Kidney capillary endothelial cell (primary cell): ENCODE data around the gene TSPAN4.

ENCODE experiments used
- DNase-seq: peaks from one replicate; pipeline ENCODE4 v3.0.0-alpha.2; 2018; ENCODE audit warnings: low spot score

Gene TSPAN4

DNA sequence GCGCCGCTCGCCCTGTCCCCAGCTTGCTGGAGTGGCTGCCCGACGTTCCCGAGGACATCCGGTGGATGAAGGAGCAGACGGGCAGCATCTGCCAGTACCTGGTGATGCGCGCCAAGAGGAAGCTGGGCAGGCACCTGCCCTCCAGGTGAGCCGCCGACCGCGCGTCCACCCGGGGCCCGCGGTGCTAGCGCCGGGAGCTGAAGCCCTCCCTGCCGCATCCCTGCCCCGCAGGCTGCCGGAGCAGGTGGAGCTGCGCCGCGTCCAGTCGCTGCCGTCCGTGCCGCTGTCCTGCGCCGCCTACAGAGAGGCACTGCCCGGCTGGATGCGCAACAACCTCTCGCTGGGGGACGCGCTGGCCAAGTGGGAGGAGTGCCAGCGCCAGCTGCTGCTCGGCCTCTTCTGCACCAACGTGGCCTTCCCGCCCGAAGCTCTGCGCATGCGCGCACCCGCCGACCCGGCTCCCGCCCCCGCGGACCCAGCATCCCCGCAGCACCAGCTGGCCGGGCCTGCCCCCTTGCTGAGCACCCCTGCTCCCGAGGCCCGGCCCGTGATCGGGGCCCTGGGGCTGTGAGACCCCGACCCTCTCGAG lies 18.3 kb upstream of the TSPAN4 start:
- DNase-seq = no peak

- DNase-seq = no peak
Measured at GRCh38 chr11:824942-825341, 17.7 kb upstream of the TSPAN4 start.

- no peak for DNase-seq
Measured at GRCh38 chr11:825366-826226, 17.1 kb upstream of the TSPAN4 start.

GRCh38 chr11:826227-826621 lies 16.4 kb upstream of the TSPAN4 start:
- DNase-seq = no peak

DNA sequence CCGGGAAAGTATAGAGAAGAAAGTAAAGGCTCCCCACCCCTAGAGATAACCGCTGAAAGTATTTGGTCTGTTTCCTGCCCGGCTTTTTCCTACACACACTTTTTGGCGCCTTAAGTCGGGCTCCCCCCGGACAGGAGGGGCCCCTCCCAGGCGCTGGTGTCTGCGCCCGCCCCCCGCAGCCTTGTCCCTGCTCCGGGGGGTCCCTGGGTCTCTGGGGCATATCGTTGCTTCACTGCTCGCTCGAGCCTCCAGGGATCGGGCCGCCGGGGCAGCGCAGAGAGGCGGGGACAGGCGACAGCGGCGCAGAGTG lies 15.9 kb upstream of the TSPAN4 start:
- DNase-seq = no peak

DNA sequence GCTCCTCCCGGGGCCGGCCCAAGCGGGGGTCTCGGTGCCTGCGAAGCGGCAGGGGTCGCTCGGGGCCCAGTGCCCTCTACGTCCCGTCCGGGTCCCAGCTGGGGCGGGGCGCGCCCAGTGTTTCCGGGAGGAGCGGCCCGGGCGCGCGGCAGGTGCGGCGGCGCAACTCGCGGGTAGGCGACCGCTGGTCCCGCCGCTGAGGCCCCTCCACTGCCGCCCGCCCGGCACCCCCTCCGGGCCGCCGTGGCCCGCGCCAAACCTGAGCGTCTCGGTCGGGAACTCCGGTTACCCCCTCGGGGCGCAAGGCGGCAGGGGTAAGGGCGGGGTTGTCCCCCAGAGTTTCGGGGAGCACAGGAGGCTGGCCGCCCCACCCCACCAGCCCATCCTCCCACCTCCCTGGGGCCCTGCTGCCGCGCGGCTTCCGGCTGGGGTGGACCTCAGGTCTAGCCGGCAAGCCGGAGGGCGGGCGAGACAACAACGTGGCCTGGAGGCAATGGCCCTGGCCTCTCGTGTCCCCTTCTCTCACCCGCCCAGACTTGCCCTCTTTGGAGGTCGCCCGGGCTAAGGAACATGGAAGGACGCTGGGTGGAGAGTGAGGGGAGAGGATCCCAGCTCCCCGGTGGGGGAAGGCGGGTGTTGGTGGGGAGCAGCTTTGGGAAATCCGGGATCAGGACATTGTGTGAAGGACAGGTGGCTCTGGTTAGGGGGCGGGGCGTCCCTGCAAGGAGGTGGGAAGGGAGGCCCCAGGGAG lies 15.3 kb upstream of the TSPAN4 start:
- no peak for DNase-seq

GRCh38 chr11:827897-828192 lies 14.8 kb upstream of the TSPAN4 start, which contains the start of gene CRACR2B:
Gene CRACR2B, plus strand, starts transcription at chr11:827919. Its CDS starts 689 bp downstream, at chr11:828608.
- no peak for DNase-seq

DNA sequence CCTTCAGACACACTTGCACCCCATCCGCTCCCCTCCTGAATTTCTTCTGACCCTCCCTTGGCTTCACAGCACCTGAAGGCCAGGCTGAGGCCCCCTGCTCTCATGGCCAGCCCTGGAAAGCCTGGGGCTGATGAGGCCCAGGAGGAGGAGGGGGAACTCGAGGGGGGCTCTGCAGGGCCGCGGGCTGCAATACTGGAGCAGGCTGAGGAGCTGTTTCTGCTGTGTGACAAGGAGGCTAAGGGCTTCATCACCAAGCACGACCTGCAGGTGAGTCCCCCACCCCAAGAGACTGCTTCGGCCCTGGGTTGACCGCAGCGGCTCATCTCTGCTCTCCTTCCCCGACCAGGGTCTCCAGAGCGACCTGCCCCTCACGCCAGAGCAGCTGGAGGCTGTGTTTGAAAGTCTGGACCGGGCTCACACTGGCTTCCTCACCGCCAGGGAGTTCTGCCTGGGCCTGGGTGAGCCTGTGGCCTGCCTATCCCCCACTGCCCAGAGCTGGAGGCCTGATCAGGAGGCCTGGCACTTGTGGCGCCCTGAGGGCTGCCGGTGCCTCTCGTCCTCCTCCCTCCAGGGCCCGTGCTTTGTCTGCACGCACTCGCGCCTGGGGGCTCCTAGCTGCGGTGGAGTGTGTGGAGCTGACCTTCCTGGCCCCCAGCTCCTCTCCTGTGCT lies 14.0 kb upstream of the TSPAN4 start:
- DNase-seq = no peak

DNA sequence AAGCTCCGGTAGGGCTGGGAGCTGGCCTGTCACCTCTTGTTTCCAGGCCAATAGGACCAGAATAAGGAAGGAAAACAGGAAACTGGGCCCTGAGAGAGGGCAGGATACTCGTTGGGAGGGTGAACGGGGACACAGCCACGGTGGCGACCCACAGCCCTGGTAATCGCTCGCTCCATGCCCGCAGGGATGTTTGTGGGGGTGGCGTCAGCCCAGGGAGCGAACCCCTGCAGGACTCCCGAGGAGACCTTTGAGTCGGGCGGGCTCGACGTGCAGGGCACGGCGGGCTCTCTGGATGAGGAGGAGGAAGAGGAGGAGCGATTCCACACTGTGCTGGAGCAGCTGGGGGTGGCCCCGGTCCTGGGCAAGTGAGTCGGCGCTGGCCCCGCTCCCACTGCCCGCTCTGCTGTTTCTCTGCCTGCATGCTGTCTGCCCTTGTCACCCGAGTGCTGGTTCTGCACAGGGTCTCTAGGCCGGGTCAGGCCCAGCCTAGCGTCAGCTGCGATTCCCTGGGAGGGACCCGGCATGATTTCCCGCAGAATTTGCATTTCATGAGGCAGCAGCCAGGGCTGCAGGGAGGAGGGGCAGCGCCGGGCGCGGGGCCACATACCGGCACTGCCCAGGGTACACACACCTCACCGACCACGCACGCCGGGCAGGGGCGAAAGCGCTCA lies 13.3 kb upstream of the TSPAN4 start:
- no peak for DNase-seq

GRCh38 chr11:829847-830294 lies 12.8 kb upstream of the TSPAN4 start:
- no peak for DNase-seq

- DNase-seq = no peak
Measured at GRCh38 chr11:830295-831117, 12.1 kb upstream of the TSPAN4 start.

GRCh38 chr11:831118-831864 lies 11.4 kb upstream of the TSPAN4 start:
- no peak for DNase-seq

- DNase-seq = no peak
Measured at GRCh38 chr11:831961-832528, 10.6 kb upstream of the TSPAN4 start.

GRCh38 chr11:832529-833113 lies 10.0 kb upstream of the TSPAN4 start, which contains the start of gene CD151:
Gene CD151, plus strand, starts transcription at chr11:832952. Its CDS starts 3,118 bp downstream, at chr11:836070.
- no peak for DNase-seq

- no peak for DNase-seq
Measured at GRCh38 chr11:833114-833791, 9.4 kb upstream of the TSPAN4 start.

DNA sequence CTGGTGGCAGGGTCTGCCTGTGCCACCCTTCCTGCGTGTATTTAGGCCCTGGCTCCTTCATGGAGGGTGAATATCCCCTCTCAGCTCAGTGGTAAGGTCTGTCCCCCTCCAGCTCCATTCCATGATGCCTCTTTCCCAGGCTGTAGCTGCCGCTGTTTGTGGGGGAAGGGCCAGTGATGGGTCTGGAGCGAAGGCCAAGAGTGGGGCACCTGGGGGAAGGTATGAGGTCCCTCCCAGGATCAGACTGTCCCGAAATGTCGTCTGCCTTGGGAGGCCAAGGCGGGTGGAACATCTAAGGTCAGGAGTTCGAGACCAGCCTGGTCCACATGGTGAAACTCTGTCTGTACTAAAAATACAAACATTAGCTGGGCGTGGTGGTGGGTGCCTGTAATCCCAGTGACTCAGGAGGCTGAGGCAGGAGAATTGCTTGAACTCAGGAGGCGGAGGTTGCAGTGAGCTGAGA lies 8.8 kb upstream of the TSPAN4 start:
- no peak for DNase-seq

DNA sequence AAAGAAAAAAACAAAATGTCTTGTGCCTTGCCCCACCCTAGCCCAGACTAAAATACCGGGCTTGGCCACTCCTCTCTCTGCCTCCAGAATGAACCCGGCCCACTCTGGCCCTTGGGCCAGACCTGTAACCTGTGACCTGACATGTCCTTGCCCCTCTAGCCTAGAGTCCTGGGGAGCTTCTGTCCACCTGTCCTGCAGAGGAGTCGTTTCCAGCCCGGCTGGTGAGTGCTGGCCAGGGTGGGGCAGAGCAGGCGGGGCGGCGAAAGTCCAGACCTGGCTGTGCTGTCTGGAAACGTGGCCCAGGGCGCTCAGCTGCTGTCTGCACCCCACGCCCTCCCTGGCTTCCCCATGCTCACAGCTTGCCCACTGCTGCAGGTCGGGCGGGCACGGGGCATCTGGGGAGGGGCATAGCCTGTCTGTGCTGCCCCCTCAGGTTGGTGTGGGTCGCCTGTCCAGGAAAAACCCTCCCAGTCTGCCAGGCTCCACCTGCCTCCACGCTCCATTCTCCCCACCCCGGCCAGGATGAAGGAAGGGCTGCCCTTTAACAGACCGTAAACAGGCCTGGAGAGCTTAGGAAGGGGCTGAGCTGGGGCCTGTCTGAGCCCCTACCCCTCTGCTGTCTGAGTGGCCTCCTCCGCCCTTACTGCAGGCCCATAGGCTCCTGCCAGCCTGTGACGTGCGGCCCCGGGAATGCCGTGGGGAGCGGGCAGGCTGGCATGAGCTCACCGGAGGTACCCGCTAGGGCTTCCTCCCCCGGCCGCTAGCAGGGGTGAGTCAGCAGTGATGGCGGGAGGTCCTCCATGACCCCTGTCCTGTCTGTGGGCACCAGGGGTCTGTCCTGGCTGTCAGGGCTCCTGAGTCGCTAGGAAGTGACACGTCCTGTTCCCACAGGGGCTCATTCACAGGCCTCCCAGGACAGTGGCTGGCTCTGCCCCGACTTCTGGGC lies 8.0 kb upstream of the TSPAN4 start:
- peak; percentile 87 for DNase-seq

GRCh38 chr11:836274-836673 lies 6.4 kb upstream of the TSPAN4 start:
- no peak for DNase-seq
